ENCODE measurements around the gene CDHR3.
"Not testable (repeated sequence)": the region's sequence is repeated elsewhere in the genome, so short reads cannot be mapped to it uniquely, and the experiment has no call there.

CDHR3 gene

GRCh38 chr7:105996860-105997737 is 34.0 kb downstream of the CDHR3 start:
- no peak for DNase-seq (ENCODE audit: low spot score)

- DNase-seq (ENCODE audit: low spot score), result no peak
Measured at GRCh38 chr7:105999256-105999655, 36.2 kb downstream of the CDHR3 start.

- DNase-seq (ENCODE audit: low spot score), result no peak
Measured at GRCh38 chr7:106001196-106001595, 38.1 kb downstream of the CDHR3 start.

- no peak for DNase-seq (ENCODE audit: low spot score)
Measured at GRCh38 chr7:106001886-106002285, 38.8 kb downstream of the CDHR3 start.

- no peak for DNase-seq (ENCODE audit: low spot score)
Measured at GRCh38 chr7:106003525-106004064, 40.5 kb downstream of the CDHR3 start.

GRCh38 chr7:106006906-106007305 is 43.8 kb downstream of the CDHR3 start:
- no peak for DNase-seq (ENCODE audit: low spot score)

GRCh38 chr7:106007796-106008195 is 44.7 kb downstream of the CDHR3 start:
- not testable (repeated sequence) for DNase-seq (ENCODE audit: low spot score)

GRCh38 chr7:106009503-106010226 is 46.6 kb downstream of the CDHR3 start:
- peak; percentile 95 for DNase-seq (ENCODE audit: low spot score)

- DNase-seq (ENCODE audit: low spot score), result no peak
Measured at GRCh38 chr7:106010331-106010730, 47.3 kb downstream of the CDHR3 start.

- no peak for DNase-seq (ENCODE audit: low spot score)
Measured at GRCh38 chr7:106010866-106011265, 47.8 kb downstream of the CDHR3 start.

- no peak for DNase-seq (ENCODE audit: low spot score)
Measured at GRCh38 chr7:106012184-106012583, 49.1 kb downstream of the CDHR3 start.

GRCh38 chr7:106012935-106013439 is 49.9 kb downstream of the CDHR3 start:
- no peak for DNase-seq (ENCODE audit: low spot score)

- DNase-seq (ENCODE audit: low spot score), result no peak
Measured at GRCh38 chr7:106015381-106016218, 52.5 kb downstream of the CDHR3 start.

- DNase-seq (ENCODE audit: low spot score), result no peak
Measured at GRCh38 chr7:106016331-106016730, 53.3 kb downstream of the CDHR3 start.

GRCh38 chr7:106017657-106018056 is 54.6 kb downstream of the CDHR3 start:
- no peak for DNase-seq (ENCODE audit: low spot score)

- no peak for DNase-seq (ENCODE audit: low spot score)
Measured at GRCh38 chr7:106018566-106019469, 55.8 kb downstream of the CDHR3 start.

- DNase-seq (ENCODE audit: low spot score), result no peak
Measured at GRCh38 chr7:106019470-106019820, 56.4 kb downstream of the CDHR3 start.

- DNase-seq (ENCODE audit: low spot score), result no peak
Measured at GRCh38 chr7:106021151-106022067, 58.3 kb downstream of the CDHR3 start.

GRCh38 chr7:106022193-106022821 is 59.2 kb downstream of the CDHR3 start:
- no peak for DNase-seq (ENCODE audit: low spot score)
